Thyroid gland (tissue), 4 donors: ENCODE results near the gene LRRK2.
"Not testable (repeated sequence)": the region's sequence is repeated elsewhere in the genome, so short reads cannot be mapped to it uniquely, and the experiment has no call there.

Experiments used
- CTCF ChIP-seq, 6 experiments: fragments of 200-600 bp in 3 of 6; fragments of 450-650 bp in 3 of 6; sonication (generic) in 3 of 6; IDR thresholded peaks; one replicate each; pipeline ENCODE4 v1.5.1; 2016 to 2019; ENCODE audit warnings: antibody characterized with exemption in 6 of 6, mild to moderate bottlenecking in 2 of 6, inconsistent platforms in 1 of 6, moderate library complexity in 1 of 6
- POLR2A ChIP-seq, 2 donors: fragments of 450-650 bp; IDR thresholded peaks; one replicate each; pipeline ENCODE4 v1.6.1; 2017; ENCODE audit warnings: antibody characterized with exemption in 2 of 2, mild to moderate bottlenecking in 2 of 2, moderate library complexity in 1 of 2

- not testable (repeated sequence) for TF ChIP-seq CTCF, POLR2A (IDR thresholded peaks at IDR 0.05)
Observed at GRCh38 chr12:40387279-40387678, 162.5 kb downstream of the LRRK2 start.
